Measurements from ENCODE around the gene KLHL18.
"Not testable (repeated sequence)": the region's sequence is repeated elsewhere in the genome, so short reads cannot be mapped to it uniquely, and the experiment has no call there.

The KLHL18 gene

GRCh38 chr3:47283591-47284364 is 1.0 kb downstream of the KLHL18 start:
- no peak for DNase-seq (ENCODE audit: low read depth in 1 of 2, low spot score in 1 of 2)
- no peak for TF ChIP-seq JUND (IDR thresholded peaks at IDR 0.05; ENCODE audit: low read depth)
- in situ Hi-C loops (cut with HindIII; ENCODE audit: low pct_unique_long_range_greater_than_20kb, low sequenced_read_pairs) = no loop called here

GRCh38 chr3:47288966-47289910 is 6.5 kb downstream of the KLHL18 start:
- no peak for TF ChIP-seq JUND (IDR thresholded peaks at IDR 0.05; ENCODE audit: low read depth)
- DNase-seq (ENCODE audit: low read depth in 1 of 2, low spot score in 1 of 2) = no peak
- in situ Hi-C loops (cut with HindIII; ENCODE audit: low pct_unique_long_range_greater_than_20kb, low sequenced_read_pairs) = no loop called here

- in situ Hi-C loops (cut with HindIII; ENCODE audit: low pct_unique_long_range_greater_than_20kb, low sequenced_read_pairs) = no loop called here
- TF ChIP-seq JUND (IDR thresholded peaks at IDR 0.05; ENCODE audit: low read depth) = no peak
Observed at GRCh38 chr3:47291158-47291753, 8.5 kb downstream of the KLHL18 start.

GRCh38 chr3:47291754-47292420 is 9.1 kb downstream of the KLHL18 start:
- in situ Hi-C loops (cut with HindIII; ENCODE audit: low pct_unique_long_range_greater_than_20kb, low sequenced_read_pairs); DNase-seq (ENCODE audit: low read depth in 1 of 2, low spot score in 1 of 2): not testable (repeated sequence)

More at GRCh38 chr3:47291158-47291753, 8.5 kb downstream of the KLHL18 start:
- peak in 1 of 2 experiments; percentile 27 for DNase-seq (ENCODE audit: low read depth in 1 of 2, low spot score in 1 of 2)

- no peak for DNase-seq (ENCODE audit: low read depth in 1 of 2, low spot score in 1 of 2)
- in situ Hi-C loops (cut with HindIII; ENCODE audit: low pct_unique_long_range_greater_than_20kb, low sequenced_read_pairs) = no loop called here
Observed at GRCh38 chr3:47293822-47294221, 11.1 kb downstream of the KLHL18 start.

GRCh38 chr3:47294392-47294791 is 11.6 kb downstream of the KLHL18 start:
- in situ Hi-C loops (cut with HindIII; ENCODE audit: low pct_unique_long_range_greater_than_20kb, low sequenced_read_pairs) = no loop called here
- no peak for DNase-seq (ENCODE audit: low read depth in 1 of 2, low spot score in 1 of 2)
- no peak for TF ChIP-seq JUND (IDR thresholded peaks at IDR 0.05; ENCODE audit: low read depth)

More at GRCh38 chr3:47293822-47294221, 11.1 kb downstream of the KLHL18 start:
- TF ChIP-seq JUND (IDR thresholded peaks at IDR 0.05; ENCODE audit: low read depth) = no peak

GRCh38 chr3:47295322-47295721 is 12.6 kb downstream of the KLHL18 start:
- in situ Hi-C loops (cut with HindIII; ENCODE audit: low pct_unique_long_range_greater_than_20kb, low sequenced_read_pairs) = no loop called here
- no peak for DNase-seq (ENCODE audit: low read depth in 1 of 2, low spot score in 1 of 2)
- no peak for TF ChIP-seq JUND (IDR thresholded peaks at IDR 0.05; ENCODE audit: low read depth)

- DNase-seq (ENCODE audit: low read depth in 1 of 2, low spot score in 1 of 2) = no peak
- TF ChIP-seq JUND (IDR thresholded peaks at IDR 0.05; ENCODE audit: low read depth) = no peak
- in situ Hi-C loops (cut with HindIII; ENCODE audit: low pct_unique_long_range_greater_than_20kb, low sequenced_read_pairs) = no loop called here
Observed at GRCh38 chr3:47295976-47296375, 13.2 kb downstream of the KLHL18 start.

GRCh38 chr3:47296562-47297302 is 14.0 kb downstream of the KLHL18 start:
- DNase-seq (ENCODE audit: low read depth in 1 of 2, low spot score in 1 of 2) = no peak
- in situ Hi-C loops (cut with HindIII; ENCODE audit: low pct_unique_long_range_greater_than_20kb, low sequenced_read_pairs) = no loop called here
- TF ChIP-seq JUND (IDR thresholded peaks at IDR 0.05; ENCODE audit: low read depth) = no peak

GRCh38 chr3:47298439-47298838 is 15.7 kb downstream of the KLHL18 start:
- no peak for TF ChIP-seq JUND (IDR thresholded peaks at IDR 0.05; ENCODE audit: low read depth)
- in situ Hi-C loops (cut with HindIII; ENCODE audit: low pct_unique_long_range_greater_than_20kb, low sequenced_read_pairs) = no loop called here
- DNase-seq (ENCODE audit: low read depth in 1 of 2, low spot score in 1 of 2) = no peak

- DNase-seq (ENCODE audit: low read depth in 1 of 2, low spot score in 1 of 2) = no peak
- no peak for TF ChIP-seq JUND (IDR thresholded peaks at IDR 0.05; ENCODE audit: low read depth)
- in situ Hi-C loops (cut with HindIII; ENCODE audit: low pct_unique_long_range_greater_than_20kb, low sequenced_read_pairs) = no loop called here
Observed at GRCh38 chr3:47299381-47300318, 16.9 kb downstream of the KLHL18 start.

Measured in T47D (cell line).